ENCODE measurements around the gene OR2H1.
"Not testable (repeated sequence)": the region's sequence is repeated elsewhere in the genome, so short reads cannot be mapped to it uniquely, and the experiment has no call there.

The OR2H1 gene
- total RNA-seq: 0 reads per million in 3 experiments

- DNase-seq: no peak
Measured at GRCh38 chr6:29456971-29457370, at the start of gene OR2H1, which contains the start of gene OR11A1. TSS of gene OR2H1 (plus strand) at chr6:29457155. CDS start at chr6:29461770, 4,615 bp downstream. TSS of gene OR11A1 (minus strand) at chr6:29457071. CDS start at chr6:29427641, 29,430 bp downstream.

- no peak for DNase-seq
Measured at GRCh38 chr6:29414588-29414987, 42.4 kb upstream of the OR2H1 start, which contains the start of gene OR12D1. TSS of gene OR12D1 (plus strand) at chr6:29414928.

GRCh38 chr6:29419516-29419915 is 37.4 kb upstream of the OR2H1 start:
- DNase-seq: no peak

- DNase-seq: no peak
Measured at GRCh38 chr6:29424168-29424567, 32.8 kb upstream of the OR2H1 start.

GRCh38 chr6:29424575-29424974 is 32.4 kb upstream of the OR2H1 start:
- DNase-seq: no peak

GRCh38 chr6:29425075-29425474 is 31.9 kb upstream of the OR2H1 start:
- DNase-seq: no peak

- DNase-seq: no peak
Measured at GRCh38 chr6:29426654-29427053, 30.3 kb upstream of the OR2H1 start.

GRCh38 chr6:29436730-29437129 is 20.2 kb upstream of the OR2H1 start:
- DNase-seq: not testable (repeated sequence)

- no peak for DNase-seq
Measured at GRCh38 chr6:29439006-29439405, 17.9 kb upstream of the OR2H1 start, which contains the start of gene OR10C1. TSS of gene OR10C1 (plus strand) at chr6:29439306. CDS start at chr6:29440016, 710 bp downstream.

- no peak for DNase-seq
Measured at GRCh38 chr6:29442719-29443118, 14.2 kb upstream of the OR2H1 start.

GRCh38 chr6:29444031-29444430 is 12.9 kb upstream of the OR2H1 start:
- DNase-seq: not testable (repeated sequence)

GRCh38 chr6:29447670-29448069 is 9.3 kb upstream of the OR2H1 start:
- no peak for DNase-seq

- DNase-seq: no peak
Measured at GRCh38 chr6:29451471-29452193, 5.3 kb upstream of the OR2H1 start.

GRCh38 chr6:29461021-29461814 is 4.3 kb downstream of the OR2H1 start:
- no peak for DNase-seq

GRCh38 chr6:29462022-29462421 is 5.1 kb downstream of the OR2H1 start:
- no peak for DNase-seq

- DNase-seq: no peak
Measured at GRCh38 chr6:29465279-29465678, 8.3 kb downstream of the OR2H1 start.

- no peak for DNase-seq
Measured at GRCh38 chr6:29465801-29466200, 8.8 kb downstream of the OR2H1 start.

- DNase-seq: no peak
Measured at GRCh38 chr6:29466241-29466640, 9.3 kb downstream of the OR2H1 start.

GRCh38 chr6:29474996-29475395 is 18.0 kb downstream of the OR2H1 start:
- DNase-seq: no peak

GRCh38 chr6:29477923-29478450 is 21.0 kb downstream of the OR2H1 start:
- no peak for DNase-seq

- DNase-seq: no peak
Measured at GRCh38 chr6:29478740-29479139, 21.8 kb downstream of the OR2H1 start.

- no peak for DNase-seq
Measured at GRCh38 chr6:29479560-29479959, 22.6 kb downstream of the OR2H1 start.

GRCh38 chr6:29483186-29483585 is 26.2 kb downstream of the OR2H1 start:
- no peak for DNase-seq

- DNase-seq: no peak
Measured at GRCh38 chr6:29483735-29484134, 26.8 kb downstream of the OR2H1 start.
